NT2/D1 (cell line): ENCODE results near the gene PPIH.

Experiments
- YY1 ChIP-seq: IDR thresholded peaks from 2 replicates; pipeline ENCODE4 v1.6.1; 2011; ENCODE audit not compliant: insufficient read length, insufficient read depth
- ZNF274 ChIP-seq: IDR thresholded peaks from 2 replicates; pipeline ENCODE4 v1.6.1; 2011; ENCODE audit warnings: mild to moderate bottlenecking, low read depth, low read length

GRCh38 chr1:42692461-42692860 lies 34.2 kb downstream of the PPIH start:
- TF ChIP-seq YY1 (no peak), ZNF274 (no peak)
